HL-60/S4 (cell line): ENCODE measurements around the gene ATP5MK.
"Not testable (repeated sequence)": the region's sequence is repeated elsewhere in the genome, so short reads cannot be mapped to it uniquely, and the experiment has no call there.

Source experiments
- in situ Hi-C: fragments of 300-500 bp; cut with MboI; formaldehyde crosslinking; loops from 2 replicates; pipeline ENCODE4 v1.14.3; 2022; ENCODE audit warnings: low sequenced_read_pairs

Gene ATP5MK

DNA sequence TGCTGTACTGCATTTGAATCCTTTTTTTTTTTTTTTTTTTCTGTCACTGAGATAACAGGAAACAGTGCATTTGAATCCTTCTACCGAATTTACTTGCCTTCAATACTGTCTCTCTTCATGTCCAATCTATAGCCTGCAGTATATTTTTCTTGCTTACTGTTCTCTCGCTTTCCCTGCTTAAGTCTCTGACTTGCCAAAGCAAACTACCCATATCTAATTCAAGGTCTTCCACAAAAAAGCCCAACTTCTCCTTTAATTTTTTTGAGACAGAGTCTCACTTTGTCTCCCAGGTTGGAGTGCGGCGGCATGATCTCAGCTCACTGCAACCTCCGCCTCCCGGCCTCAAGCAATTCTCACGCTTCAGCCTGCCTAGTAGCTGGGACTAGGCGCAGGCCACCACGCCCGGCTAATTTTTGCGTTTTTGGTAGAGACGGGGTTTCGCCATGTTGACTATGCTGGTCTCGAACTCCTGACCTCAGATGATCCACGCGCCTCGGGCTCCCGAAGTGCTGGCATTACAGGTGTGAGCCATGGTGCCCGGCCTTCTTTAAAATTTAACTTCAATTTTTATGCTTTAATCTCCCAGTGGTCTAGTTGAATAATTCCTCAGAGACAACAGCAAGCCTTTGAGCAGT is 1.0 kb upstream of the ATP5MK start:
- in situ Hi-C loops = no loop called here

DNA sequence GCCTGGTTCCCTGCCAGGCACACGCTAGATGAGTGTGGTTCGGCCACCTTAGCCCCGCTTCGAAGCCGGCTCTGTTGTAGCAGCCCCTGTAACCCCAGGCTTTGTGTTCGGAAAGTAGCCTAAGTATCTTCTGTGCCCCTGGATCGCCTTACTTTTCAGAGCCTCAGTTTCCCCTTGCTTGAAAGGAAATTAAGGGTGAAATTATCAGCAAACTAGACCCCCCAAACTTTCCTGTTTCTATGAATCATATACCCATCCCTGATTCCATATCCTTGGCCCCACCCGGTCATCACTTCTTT is 463 bp upstream of the ATP5MK start:
- in situ Hi-C loops = no loop called here

DNA sequence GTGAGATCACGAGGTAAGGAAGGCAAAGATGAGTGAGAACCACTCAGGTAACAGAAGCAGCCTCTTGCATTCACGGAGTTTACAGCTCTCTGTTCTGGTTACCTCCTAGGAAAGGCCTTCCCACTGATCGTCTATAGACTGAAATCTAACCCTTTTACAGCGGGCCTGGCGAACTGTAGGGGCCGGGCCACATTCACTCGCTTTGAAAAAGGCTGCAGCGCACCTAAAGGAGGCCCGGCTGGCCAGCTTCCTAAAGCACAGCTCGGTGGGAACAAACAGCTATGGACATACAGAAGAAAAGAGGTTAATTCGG is 565 bp downstream of the ATP5MK start:
- in situ Hi-C loops = no loop called here

DNA sequence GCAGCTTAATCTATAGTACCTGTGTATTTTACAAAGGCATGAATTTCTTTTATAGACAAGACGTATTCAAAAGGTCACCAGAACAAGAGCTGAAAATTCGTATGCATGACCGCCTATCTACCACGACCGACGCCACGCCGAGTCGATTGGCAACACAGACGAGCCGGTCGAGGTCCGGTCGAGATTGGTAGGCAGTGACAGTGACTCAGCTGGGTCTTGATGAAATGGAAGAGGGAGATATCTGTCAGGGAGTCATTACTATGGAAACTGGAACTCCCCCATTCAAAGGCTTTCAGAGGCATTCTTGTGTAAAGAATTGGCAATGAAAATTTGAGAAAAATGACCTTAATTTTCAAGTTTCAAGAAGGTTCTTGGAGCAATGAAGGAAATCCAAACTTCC is 2.1 kb downstream of the ATP5MK start:
- in situ Hi-C loops = no loop called here

DNA sequence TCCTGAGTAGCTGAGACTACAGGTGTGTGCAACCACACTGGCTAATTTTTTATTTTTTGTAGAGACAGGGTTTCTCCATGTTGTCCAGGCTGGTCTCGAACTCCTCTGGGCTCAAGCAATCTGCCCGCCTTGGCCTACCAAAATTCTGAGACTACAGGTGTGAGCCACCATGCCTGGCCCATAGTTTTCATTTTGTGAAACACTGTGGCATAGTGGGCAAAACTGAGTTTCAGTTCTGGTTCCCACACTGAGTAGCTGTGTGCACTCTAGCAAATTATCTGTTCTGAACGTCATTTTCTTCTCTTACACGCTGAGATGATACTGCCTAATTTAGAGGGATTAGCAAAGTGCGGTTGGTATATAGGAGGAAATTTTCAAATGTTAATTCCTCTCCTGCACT is 13.5 kb downstream of the ATP5MK start:
- in situ Hi-C loops = no loop called here

DNA sequence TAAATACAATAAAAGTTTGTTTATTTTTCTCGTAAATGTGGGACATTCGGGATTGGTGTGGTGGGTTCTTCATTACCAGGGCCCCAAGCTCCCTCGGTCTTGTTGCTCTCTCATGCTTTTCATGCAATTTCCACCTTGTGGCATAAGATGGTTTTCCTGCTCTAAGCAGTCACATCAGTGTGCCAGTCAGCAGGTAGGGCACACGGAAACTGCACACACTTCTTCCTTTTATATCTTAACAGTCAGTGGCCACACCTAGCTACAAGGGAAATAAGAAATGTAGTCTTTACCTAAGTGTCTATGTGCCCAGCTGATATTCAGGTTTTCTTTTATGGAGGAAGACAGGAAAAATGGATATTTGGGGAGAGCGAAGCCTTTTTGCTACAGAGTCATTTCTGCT is 22.0 kb downstream of the ATP5MK start:
- in situ Hi-C loops = no loop called here

DNA sequence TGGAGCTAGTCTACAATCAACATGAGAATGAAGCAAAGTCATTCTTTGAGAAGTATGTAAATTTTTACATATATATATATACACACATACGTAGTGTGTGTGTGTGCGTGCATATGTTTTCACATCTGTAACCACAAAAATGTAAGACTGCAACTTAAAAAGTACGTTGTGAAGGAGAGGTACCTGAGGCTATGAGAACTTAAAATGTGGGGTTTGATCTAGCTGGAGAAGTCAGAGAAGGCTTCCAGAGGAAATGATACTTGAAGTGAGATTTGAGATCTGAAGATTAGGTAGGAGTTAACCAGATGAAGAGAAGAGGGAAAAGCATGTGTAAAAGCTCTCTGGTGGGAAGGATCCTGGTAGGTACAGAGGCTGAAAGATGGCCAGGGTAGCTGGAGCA is 22.7 kb downstream of the ATP5MK start:
- in situ Hi-C loops = no loop called here

DNA sequence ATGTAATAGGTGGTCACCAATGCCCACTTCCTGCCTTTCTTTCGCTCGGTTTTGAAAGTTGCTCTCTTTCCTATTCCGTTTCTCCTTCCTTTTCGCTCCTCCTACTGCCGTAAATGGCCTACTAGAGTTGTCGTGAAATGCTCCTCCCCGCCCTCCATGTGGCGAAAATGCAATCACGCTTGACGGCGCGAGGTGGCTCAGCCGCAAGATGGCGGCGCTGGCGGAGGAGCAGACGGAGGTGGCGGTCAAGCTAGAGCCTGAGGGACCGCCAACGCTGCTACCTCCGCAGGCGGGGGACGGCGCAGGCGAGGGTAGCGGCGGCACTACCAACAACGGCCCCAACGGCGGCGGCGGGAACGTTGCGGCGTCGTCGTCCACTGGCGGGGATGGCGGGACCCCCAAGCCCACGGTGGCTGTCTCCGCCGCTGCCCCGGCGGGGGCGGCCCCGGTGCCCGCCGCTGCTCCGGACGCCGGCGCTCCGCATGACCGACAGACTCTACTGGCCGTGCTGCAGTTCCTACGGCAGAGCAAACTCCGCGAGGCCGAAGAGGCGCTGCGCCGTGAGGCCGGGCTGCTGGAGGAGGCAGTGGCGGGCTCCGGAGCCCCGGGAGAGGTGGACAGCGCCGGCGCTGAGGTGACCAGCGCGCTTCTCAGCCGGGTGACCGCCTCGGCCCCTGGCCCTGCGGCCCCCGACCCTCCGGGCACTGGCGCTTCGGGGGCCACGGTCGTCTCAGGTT is 28.3 kb downstream of the ATP5MK start, which contains the start of gene TAF5:
Gene TAF5, plus strand, starts transcription at position 195 of the 737 bp plus-strand sequence. Its CDS starts 14 bp downstream, at position 209.
- in situ Hi-C loops = no loop called here

DNA sequence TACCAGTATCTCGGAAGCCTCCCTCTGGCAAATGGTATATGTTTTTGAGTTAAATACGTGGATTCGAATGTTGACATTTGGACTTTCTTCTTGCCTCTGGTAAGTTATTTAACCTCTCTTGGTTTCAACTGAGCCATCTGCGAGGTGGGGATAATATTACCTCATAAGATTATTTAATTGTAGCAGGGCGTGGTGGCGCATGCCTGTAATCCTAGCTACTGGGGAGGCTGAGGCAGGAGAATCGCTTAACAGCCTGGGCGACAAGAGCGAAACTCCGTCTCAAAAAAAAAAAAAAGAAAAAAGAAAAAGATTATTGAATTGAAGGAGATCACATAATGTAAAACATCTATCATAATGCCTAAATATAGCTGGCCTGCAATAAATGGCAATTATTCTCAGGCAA is 28.9 kb downstream of the ATP5MK start:
- in situ Hi-C loops = no loop called here

DNA sequence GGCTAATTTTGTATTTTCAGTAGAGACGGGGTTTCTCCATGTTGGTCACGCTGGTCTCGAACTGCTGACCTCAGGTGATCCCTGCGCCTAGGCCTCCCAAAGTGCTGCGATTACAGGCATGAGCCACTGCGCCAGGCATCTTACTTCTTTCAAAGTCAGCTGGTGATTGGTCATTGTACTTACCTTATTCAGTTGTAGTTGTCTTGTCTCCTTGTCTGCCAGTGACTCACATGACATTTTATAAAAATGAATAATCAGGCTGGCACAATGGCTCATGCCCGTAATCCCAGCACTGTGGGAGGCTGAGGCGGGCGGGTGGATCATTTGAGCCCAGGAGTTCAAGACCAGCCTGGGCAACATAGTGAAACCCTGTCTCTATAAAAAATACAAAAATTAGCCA is 35.5 kb downstream of the ATP5MK start:
- in situ Hi-C loops = not testable (repeated sequence)

DNA sequence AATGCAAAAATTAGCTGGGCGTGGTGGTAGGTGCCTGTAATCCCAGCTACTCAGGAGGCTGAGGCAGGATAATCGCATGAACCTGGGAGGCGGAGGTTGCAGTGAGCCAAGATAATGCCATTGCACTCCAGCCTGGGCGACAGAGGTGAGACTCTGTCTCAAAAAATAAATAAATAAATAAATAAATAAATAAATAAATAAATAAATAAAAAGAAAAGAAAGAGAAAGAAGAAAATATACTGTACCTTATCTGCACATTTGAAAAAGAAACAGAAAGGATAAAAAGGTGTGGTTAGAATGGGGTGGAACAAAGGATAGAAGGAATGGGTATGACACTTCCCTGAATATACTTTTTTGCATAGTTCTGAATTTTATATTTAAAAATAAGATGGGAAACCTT is 36.8 kb downstream of the ATP5MK start:
- in situ Hi-C loops = not testable (repeated sequence)

DNA sequence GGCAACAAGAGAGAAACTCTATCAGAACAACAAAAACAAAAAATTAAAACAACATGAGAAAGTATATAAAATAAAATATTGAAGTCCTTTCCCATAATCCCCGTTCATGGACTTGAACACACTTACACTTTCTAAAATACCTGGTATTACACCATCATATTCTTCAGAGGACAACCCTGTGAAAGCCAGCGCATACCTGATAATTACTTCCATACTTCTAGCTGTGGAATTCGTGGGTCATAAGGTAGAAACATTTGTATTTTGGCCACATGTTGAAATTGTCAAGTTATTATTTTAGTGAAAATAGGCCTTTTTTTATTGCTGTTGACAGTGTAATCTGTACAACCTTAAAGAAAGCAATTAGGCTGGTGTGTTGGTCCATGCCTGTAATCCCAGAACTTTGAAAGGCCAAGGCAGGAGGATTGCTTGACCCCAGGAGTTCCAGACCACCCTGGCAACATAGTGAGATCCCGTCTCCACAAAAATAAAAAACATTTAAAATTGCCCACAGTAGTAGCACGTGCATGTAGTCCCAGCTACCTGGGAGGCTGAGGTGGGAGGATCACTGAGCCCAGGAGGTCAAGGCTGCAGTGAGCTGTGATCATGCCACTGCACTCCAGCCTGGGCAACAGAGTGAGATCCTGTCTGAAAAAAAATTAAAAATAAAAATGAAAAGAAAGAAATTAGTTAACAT is 40.2 kb downstream of the ATP5MK start:
- in situ Hi-C loops = no loop called here

DNA sequence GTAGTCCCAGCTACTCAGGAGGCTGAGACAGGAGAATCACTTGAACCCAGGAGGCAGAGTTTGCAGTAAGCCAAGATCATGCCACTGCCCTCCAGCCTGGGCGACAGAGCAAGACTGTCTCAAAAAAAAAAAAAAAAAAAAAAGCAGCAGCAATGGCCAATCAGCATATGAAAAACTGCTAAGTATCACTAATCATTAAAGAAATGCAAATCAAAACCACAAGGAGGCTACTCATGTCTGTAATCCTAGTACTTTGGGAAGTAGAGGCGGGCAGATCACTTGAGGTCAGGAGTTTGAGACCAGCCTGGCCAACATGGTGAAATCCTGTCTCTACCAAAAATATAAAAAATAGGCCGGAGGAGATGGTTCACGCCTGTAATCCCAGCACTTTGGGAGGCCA is 41.7 kb downstream of the ATP5MK start:
- in situ Hi-C loops = not testable (repeated sequence)

DNA sequence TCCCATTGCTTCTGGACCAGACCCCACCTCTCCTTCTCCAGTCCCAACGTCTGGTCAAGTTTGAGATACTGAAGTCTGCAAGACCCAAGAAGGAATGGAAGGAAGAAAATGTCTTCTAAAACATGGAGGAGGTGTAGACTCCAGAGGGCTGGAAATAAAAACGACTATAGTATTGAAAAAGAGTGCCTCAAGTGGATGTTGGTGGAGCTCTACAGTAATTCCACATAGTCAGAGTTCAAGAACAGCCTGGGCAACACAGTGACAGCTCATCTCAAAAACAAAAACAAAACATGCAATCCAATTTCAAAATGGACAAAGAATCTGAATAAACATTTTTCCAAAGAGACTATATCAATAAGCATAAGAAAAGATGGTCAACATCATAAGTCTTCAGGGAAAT is 43.0 kb downstream of the ATP5MK start:
- in situ Hi-C loops = no loop called here

DNA sequence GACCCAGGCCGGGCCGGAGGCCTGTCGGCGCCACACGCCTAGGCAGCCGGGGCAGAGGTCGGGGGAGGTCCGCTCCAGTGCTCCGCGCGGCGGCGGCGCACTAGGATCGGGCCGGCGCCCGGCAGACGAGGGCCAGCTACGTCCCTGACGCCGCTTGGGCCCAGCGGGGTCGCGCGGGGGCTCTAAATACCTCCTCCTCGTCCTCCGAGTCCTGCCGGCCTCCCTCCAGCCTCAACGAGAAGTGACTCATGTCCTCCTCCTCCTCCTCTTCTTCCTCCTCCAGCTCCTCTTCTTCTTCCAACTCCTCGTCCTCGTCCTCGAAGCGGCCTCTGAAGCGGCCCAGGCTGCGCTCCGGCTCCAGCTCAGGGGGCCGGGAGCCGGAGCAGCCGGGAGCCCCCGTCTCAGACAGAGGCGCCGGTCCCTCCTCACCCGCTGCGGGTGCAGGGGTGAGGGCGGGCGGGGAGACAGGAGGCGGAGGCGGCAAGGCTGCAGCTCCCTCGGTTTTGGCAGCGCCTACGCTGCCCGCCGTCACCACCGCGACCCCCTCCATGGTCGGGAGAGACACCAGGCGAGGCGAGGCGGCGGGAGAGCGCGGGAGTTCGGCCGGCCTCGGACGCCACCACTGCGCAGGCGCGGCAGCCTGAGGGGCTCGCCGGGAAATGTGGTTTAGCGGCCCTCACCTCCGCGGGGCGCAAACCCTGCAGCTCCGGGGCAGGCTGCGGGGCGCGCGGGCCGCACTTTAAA is 45.6 kb downstream of the ATP5MK start, which contains the start of gene PCGF6:
Gene PCGF6, minus strand, starts transcription at position 624 of the 744 bp plus-strand sequence. Its CDS starts 74 bp downstream, at position 550.
- in situ Hi-C loops = no loop called here

DNA sequence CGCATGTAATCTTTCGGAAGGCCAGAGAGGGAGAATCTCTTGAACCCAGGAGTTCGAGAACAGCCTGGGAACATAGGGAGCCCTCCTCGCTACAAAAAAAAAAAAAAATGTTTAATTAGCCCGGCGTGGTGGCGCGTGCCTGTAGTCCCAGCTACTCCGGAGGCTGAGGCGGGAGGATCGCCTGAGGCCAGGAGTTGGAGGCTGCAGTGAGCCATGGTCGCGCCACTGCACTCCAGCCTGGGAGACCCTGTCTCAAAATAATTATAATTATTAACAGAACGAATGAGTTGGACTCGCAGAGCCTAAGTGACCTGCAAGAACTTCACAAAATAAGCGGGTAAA is 46.1 kb downstream of the ATP5MK start:
- in situ Hi-C loops = no loop called here
